Fibroblast of skin of scalp (primary cell): ENCODE data around the gene TRPV4.

ENCODE experiments used
- DNase-seq: peaks from one replicate; pipeline ENCODE4 v3.0.0-alpha.2; 2013

Gene TRPV4

GRCh38 chr12:109760930-109761921 is 72.0 kb downstream of the TRPV4 start:
- peak; percentile 7 for DNase-seq

DNA sequence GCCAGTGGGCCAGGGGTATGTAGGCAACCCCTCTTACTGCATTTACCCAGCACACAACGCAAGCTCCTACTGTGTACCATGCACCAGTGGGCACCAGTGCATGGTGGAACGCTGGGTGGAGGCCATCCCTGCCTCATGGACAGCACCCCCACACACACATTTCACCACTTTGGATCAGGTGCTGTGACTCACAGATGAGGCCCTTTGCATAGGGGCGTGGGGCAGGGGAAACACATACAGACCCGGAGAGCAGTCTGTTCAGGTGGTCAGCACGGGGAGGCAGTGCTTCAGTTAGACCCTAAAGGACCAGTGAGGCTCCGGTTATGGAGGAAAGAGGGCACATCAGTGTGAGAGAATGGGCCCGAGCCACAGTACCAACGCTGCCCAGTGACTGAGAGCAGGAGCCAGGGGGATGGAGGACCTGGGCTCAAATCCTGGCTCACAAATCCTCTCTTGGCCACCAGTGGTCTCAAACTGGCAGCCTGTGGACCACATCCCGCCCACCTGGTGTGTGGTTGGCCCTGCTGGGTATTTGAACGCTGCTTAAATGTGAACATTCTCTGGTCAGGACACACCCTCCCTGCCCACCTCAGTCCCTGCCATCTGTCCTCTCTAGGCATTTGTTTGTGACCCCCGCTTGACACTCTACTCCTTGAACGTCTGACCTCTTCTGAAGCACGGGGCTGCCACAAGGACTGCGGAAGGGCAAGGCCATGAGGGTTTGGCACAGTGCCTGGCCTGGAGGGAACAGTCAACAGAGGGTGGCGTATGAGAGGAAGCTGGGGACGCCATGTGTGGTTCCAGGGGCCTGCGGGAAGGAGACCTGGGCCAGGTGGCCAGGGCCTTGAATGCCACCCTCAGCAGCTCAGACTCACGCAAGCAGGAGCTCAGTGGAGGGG is 72.9 kb downstream of the TRPV4 start:
- no peak for DNase-seq

GRCh38 chr12:109759595-109759994 is 73.6 kb downstream of the TRPV4 start:
- no peak for DNase-seq

DNA sequence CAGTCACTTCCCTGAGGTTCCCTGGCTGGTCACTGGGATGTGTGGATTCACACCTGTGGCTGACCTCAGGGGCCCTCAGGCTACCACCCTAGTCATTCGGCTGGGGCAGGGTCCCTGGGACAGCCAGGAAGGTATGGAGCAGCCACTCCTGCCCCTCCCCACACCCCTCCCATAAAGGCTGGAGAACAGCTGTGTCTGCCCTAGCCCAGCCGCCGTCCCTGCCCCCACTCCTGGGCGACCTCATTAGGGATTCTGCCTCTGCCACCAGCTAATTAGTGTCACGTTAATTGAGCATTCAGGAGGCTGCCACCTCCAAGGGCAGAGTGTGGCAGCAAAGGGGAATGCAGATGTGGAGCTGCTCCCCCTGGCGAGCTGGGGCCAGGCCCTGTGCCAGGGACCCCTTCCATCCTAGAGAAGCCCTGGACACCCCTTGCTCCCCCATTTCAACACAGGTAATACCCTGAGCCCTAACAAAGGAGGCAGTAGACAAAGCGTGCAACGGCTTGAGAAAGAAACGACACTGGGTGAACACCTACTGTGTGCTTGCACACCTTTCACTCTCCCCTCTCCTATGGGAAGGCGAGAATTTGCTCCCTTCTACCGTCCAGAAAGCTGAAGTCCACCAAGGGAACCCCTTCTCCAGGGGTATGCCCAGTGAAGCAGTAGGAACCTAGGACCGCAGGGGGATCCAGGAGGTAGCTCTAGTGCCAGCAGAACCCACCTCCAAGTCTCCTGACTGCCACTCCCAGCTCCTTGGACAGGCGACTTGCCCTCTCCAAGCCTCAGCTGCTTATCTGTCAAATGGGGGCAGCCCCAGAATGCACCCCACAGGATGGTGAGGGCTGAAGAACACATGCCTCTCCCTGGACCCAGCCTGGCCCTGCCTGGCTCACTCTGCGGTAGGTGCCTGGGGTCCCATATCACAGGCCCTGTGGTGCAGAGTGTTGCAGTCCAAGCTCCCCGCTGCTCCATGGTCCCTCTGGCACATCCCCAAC is 74.5 kb downstream of the TRPV4 start:
- no peak for DNase-seq

- no peak for DNase-seq
Observed at GRCh38 chr12:109757671-109758265, 75.4 kb downstream of the TRPV4 start.

GRCh38 chr12:109756457-109756856 is 76.7 kb downstream of the TRPV4 start:
- DNase-seq: no peak

DNA sequence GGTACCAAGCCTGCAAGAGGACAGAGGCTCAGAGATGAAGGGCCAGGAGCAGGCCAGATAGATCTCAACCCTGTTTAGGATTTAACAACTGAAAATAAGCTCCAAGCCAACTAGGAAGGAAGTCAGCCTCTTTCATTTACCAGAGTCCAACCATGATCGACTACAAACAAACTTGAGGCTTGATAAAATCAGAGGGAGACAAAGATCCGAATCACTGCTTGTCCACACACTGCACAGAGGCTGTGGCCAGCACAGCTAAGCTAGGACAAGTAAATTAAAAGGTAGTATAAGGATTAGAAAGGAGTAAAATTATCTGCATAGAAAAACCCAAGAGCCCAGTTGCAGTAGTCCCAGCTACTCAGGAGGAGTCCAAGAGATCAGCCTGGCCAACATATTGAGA is 79.2 kb downstream of the TRPV4 start:
- DNase-seq: no peak

GRCh38 chr12:109753054-109753401 is 80.2 kb downstream of the TRPV4 start:
- DNase-seq: no peak

DNA sequence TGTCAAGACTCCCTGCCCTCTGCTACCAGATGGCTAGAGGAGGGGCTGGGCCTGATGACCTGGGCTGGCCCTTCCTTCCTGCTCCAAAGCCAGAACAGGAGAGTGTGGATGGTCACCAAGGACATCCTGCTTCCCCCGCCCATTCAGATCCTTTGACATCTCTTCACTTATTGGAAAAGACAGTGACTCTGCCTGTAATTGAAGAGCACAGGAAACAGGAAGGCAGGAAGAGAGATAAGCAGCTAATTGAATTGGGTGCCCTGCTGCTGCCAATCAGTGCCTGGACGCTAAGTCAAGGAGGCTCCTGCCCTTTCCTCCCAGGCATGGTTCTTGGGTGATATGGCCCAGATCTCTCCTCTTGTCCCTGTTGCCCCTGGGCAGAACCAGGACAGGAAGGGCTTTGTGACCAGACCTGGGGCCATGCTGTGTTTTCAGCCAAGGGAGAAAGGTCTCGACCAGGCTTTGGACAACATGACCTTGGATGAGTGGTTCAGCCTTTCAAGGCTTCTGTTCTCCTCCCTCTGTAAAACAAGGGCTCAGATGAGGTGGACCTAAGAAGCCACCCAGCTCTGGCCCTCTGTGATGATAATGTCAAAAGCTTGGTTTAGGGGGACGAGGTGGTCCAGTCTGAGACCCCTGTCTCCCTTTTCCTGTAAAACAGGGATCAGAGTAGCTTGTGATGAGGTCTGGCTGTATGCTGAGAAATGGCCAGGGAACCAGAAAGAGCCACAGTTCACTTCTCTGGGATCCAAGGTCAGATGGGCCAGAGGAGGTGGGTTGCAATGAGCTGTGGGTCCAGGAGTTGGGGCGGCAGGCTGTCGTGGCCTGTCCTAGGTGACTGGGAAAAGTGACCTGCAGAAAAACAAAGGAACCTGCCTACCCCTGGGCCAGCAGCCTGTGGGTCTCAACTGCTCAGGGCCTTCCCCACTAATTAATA is 80.8 kb downstream of the TRPV4 start:
- DNase-seq: no peak

DNA sequence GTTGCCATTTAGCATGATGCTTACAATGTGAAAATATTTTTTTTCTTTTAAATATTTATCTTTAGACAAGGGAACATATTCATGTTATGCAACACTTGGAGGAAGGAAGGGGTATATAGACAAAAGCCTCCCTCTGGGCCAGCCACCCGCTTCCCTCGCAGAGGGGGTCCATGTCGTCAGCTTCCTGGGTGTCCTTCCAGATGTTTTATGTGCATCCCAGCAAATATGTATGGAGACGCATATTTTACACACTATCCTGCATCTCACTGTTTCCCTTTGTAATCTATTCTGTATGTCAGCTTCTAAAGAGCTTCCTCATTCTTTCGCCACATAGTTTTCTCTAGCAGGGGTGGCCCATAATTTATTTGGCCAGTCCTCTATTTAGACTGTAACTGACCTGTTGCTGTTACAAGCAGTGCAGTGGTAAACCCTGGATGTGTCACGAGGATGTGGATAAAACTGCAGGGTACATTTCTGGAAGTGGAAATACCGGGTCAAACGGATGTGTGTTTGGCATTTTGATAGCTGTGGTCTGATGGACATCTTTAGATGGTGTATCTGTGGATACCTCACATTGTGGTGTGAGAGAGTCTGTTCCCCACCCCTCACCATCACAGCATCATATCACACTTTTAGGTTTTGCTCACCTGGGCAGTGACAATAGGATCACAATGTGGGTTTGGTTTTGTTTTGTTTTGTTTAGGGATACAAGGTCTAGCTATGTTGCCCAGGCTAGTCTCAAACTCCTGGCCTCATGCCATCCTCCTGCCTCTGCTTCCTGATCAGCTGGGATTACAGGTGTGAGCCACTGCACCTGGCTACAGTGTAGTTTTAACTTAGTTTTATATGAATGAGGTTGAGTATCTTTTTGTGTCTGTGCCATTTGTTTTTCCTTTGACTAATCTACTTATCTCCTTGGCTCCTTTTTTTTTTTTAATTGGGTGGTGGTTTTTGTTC is 87.9 kb downstream of the TRPV4 start:
- DNase-seq: peak; percentile 14

DNA sequence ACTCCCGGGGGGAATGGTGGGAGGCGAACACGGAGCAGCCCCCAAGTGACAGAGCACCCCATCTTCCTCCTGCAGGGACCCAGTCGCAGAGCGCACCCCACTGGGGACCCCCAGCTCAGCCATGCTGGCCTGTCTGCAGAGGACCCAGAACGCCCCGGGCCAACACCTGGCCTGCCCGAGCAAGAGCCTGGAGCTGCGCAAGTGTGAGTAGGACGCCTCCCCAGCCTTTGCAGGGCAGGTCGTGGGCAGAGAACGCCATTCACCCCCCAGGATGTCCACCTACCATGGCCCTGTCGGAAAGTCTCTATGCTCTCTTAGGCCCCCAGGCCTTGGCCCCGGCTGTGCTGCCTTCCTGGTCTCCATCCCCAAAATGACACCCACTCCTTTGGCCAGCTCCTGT is 89.2 kb downstream of the TRPV4 start:
- DNase-seq: no peak

- DNase-seq: no peak
Observed at GRCh38 chr12:109743076-109743910, 89.9 kb downstream of the TRPV4 start.

DNA sequence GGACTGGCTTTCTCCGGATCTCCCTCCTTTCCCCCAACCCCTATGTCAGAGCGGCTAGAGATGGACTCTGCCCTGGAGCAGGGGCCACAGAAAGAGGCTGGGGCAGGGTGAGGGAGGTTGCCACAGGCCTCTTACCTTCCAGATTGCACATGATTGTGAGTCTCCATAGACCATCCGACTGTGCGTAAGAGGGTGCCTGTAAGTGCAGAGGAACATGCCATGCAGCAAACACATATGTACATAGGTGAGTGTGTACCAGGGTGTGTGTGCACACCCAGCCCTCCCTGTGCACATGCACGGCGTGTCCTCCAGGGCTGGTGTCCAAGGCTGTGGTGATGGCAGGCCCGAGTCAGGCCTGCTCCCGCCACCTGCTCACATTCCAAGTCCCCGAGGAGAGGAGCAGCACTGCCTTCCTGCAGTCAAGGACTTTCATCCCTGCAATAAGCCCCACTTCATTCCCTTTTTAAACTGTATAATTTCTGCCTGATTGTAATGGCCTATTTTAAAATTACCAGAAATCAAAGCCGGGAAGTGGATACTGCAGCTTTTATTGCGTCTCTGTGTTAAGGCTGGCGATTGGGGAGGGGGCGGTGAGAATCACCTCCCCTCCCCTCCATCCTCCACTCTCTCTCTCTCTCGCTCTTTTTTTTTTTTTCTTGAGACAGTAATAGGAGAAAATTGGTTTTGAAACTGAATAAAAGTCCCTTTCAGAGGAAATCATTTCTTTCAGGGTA is 91.1 kb downstream of the TRPV4 start:
- no peak for DNase-seq

GRCh38 chr12:109741286-109741969 is 91.8 kb downstream of the TRPV4 start:
- no peak for DNase-seq

GRCh38 chr12:109740694-109741245 is 92.4 kb downstream of the TRPV4 start:
- no peak for DNase-seq
